Measurements from ENCODE around the gene TMBIM6. TPM values are rescaled to one million over a fixed set of nuclear protein-coding genes. Genes with fewer than 3 reads are reported as not detected.
"Not testable (repeated sequence)": the region's sequence is repeated elsewhere in the genome, so short reads cannot be mapped to it uniquely, and the experiment has no call there.

The TMBIM6 gene
- total and polyA plus RNA-seq, 5 experiments from 2014 or later, result 380 to 1,126 (median 817) TPM

DNA sequence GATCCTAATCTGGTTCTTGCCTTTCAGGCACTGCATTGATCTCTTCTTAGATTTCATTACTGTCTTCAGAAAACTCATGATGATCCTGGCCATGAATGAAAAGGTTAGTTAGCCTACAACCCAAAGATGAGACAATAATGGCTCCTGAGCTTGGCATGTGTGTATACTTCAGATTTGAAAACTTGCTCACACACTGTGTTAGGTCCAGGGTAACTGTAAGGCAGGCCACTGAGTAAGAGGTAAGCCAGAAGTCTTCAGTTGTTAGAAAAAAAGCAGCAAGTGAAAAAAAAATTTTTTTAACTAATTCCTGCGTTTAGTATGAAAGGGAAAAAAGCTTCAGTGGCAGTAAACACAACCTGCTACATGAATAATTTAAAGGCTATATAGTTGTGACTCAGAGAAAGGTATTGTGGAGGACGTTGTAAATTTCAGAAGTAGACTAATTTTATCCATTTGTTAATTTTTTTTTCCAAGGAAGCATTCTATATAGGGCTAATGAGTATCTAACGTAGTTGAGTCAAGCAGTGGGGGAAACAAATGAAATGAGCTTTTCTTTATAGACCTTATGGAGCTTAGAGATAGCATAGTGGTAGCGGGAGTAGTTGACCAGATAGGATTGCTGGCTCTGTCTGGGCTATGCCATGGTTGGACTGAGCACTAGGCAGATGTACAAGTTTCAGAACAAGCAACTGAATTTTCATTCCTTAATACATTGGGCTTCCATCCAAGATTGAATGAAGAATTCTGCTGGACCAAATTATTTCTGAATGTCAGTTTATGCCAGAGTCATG is 20.5 kb downstream of the TMBIM6 start:
- H3K9me3 Mint-ChIP-seq, result no peaks in the 10 kb centered on the region
- POLR2A ChIA-PET, result interaction anchor here (1.2 to 4.7 kb wide), 2 partner anchors 10 to 21 kb away, joined by 3 to 47 read pairs; partner anchors contain the start of gene TMBIM6
- peak in 1 of 2 donors; percentile 24 for ATAC-seq
- H3K27me3 Mint-ChIP-seq, result no peaks in the 10 kb centered on the region
- peaks cover 26 to 63% (median 55%) of the 10 kb centered on the region in 4 donors for H3K4me1 Mint-ChIP-seq
- H3K36me3 Mint-ChIP-seq, result peaks cover 5 to 87% (median 15%) of the 10 kb centered on the region in 3 donors
- H3K4me3 Mint-ChIP-seq, result peak overlapping the region in 3 of 10 donors; percentile 5 to 54 (median 16)
- DNase-seq, result no peak
- H3K27ac Mint-ChIP-seq, result peak overlapping the region in 8 of 10 donors; percentile 54 to 91 (median 82)

DNA sequence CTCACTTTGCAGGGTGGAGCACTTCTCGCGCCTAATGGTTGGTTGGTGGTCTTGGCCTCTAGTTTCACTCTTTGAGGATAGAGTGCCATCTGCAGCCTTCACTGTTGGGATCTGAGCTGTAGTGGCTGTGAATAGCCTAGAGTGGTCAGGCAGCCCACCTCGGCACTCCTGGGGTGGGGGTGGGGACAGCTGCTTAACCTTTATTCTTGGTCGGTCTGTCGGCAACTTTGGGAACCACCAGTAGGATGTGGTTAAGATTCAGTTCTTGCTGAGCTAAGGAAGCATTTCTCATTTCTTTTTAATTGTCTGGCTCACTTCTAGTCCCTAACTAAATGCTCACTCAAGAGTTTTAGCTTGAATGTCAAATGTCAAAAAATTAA is 21.1 kb downstream of the TMBIM6 start:
- Mint-ChIP-seq H3K9me3 (no peaks in the 10 kb centered on the region), H3K27ac (peak overlapping the region; percentile 74 to 91 (median 87)), H3K27me3 (no peaks in the 10 kb centered on the region), H3K4me1 (peaks cover 29 to 65% (median 57%) of the 10 kb centered on the region in 4 donors), H3K4me3 (peak overlapping the region in 7 of 10 donors; percentile 1 to 79 (median 49)), H3K36me3 (peaks cover 5 to 81% (median 9%) of the 10 kb centered on the region in 3 donors)
- POLR2A ChIA-PET, result interaction anchor here (1.2 to 4.7 kb wide), 3 partner anchors 11 to 21 kb away, joined by 3 to 47 read pairs (median 3); partner anchors contain the start of gene TMBIM6
- ATAC-seq (peak; percentile 43 to 66), DNase-seq (peak in 3 of 10 donors; percentile 20 to 35 (median 23))

DNA sequence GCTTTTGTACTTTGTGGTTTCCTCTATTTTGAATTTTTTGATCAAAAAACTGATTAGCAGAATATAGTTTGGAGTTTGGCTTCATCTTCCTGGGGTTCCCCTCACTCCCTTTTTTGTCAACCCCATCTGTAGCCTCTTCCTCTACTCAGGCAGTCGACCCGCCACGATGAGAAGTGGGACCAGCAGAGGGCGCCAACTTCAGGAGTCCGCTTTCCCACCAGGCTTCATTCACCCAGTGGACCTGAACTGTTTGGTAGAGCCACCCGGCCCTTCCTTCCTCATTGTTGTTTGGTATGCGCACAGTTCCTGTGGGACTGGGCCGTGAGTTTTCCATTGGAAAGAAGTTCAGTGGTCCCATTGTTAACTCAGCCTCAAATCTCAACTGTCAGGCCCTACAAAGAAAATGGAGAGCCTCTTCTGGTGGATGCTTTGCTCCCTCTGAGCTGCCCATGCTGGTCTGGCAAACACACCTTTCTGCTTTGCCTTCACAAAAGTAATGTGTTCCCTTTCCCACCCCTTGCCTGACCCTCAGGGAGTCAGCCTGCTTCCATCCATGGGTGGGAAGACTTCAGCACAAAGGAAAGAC is 21.7 kb downstream of the TMBIM6 start:
- Mint-ChIP-seq H3K27ac (peak overlapping the region; percentile 74 to 91 (median 87)), H3K27me3 (no peaks in the 10 kb centered on the region), H3K4me1 (peaks cover 31 to 67% (median 59%) of the 10 kb centered on the region in 4 donors), H3K36me3 (peaks cover 5 to 75% (median 8%) of the 10 kb centered on the region in 3 donors), H3K4me3 (peak overlapping the region; percentile 1 to 79 (median 46)), H3K9me3 (no peaks in the 10 kb centered on the region)
- ATAC-seq (peak; percentile 80 to 82), DNase-seq (peak; percentile 63 to 85 (median 72))
- POLR2A ChIA-PET, result interaction anchor here (1.3 to 4.7 kb wide), 3 partner anchors 15 to 22 kb away, joined by 3 to 47 read pairs (median 3); partner anchors contain the start of gene TMBIM6

DNA sequence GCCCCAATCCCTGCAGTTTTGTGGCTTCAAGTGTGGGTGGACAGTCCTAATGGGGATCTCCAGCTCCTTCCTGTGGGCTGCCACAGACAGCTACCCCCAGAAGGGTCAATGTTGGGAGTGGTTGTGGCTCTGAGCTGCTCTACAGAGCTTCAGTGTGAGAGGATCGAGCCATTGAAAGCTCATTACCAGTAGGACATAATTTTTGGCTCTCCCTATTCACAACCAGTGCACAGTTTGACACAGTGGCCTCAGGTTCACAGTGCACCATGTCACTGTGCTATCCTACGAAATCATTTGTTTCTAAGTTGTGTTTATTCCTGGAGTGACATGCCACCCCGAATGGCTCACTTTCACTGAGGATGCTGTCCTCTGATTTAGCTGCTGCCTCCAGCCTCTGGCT is 22.8 kb downstream of the TMBIM6 start:
- peaks cover 31 to 65% (median 59%) of the 10 kb centered on the region in 4 donors for H3K4me1 Mint-ChIP-seq
- peaks cover 0 to 64% (median 2%) of the 10 kb centered on the region in 3 donors for H3K36me3 Mint-ChIP-seq
- no peaks in the 10 kb centered on the region for H3K9me3 Mint-ChIP-seq
- ATAC-seq (no peak), DNase-seq (no peak)
- H3K27me3 Mint-ChIP-seq, result no peaks in the 10 kb centered on the region
- peak overlapping the region; percentile 59 to 91 (median 82) for H3K27ac Mint-ChIP-seq
- peak overlapping the region in 6 of 10 donors; percentile 14 to 79 (median 48) for H3K4me3 Mint-ChIP-seq
- POLR2A ChIA-PET, result interaction anchor here (1.0 to 4.7 kb wide), 3 partner anchors 16 to 23 kb away, joined by 3 to 47 read pairs (median 3); partner anchors contain the start of gene TMBIM6

- Mint-ChIP-seq H3K4me3 (peak overlapping the region in 1 of 10 donors; percentile 40), H3K27me3 (no peaks in the 10 kb centered on the region), H3K4me1 (peaks cover 31 to 64% (median 58%) of the 10 kb centered on the region in 4 donors), H3K27ac (peak overlapping the region in 8 of 10 donors; percentile 45 to 92 (median 76)), H3K9me3 (no peaks in the 10 kb centered on the region), H3K36me3 (peaks cover 0 to 46% (median 2%) of the 10 kb centered on the region in 3 donors)
- DNase-seq (no peak), ATAC-seq (no peak)
- POLR2A ChIA-PET, result interaction anchor here (1.2 kb wide), 1 partner anchor 25 kb away, joined by 6 read pairs; the partner anchor contains the start of gene TMBIM6
Measured at GRCh38 chr12:49766115-49766455, 24.7 kb downstream of the TMBIM6 start.

DNA sequence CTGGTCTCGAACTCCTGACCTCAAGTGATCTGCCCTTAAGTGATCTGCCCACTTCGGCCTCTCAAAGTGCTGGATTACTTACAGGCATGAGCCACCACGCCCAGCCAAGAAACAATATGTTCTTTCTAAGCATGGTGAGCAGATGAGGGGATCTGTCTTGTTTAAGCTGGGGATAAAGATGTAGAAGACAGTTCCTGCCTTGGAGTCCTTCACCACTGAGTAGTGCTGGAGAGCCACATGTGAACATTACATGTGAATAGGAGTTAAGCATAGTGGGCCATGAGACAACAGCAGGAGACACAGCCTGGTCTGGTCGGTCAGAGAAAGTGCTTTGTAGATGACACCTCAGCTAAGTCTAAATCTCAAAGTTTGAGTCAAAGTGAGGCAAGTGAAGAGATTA is 26.0 kb downstream of the TMBIM6 start:
- no peak for ATAC-seq
- DNase-seq, result no peak
- Mint-ChIP-seq H3K9me3 (no peaks in the 10 kb centered on the region), H3K27ac (peak overlapping the region; percentile 29 to 92 (median 74)), H3K4me1 (peaks cover 24 to 51% (median 47%) of the 10 kb centered on the region in 4 donors), H3K36me3 (peaks cover 0 to 34% (median 2%) of the 10 kb centered on the region in 3 donors), H3K4me3 (peak overlapping the region in 1 of 10 donors; percentile 23), H3K27me3 (no peaks in the 10 kb centered on the region)
- POLR2A ChIA-PET, result interaction anchor here (1.9 kb wide), 1 partner anchor 26 kb away, joined by 6 read pairs; the partner anchor contains the start of gene TMBIM6

DNA sequence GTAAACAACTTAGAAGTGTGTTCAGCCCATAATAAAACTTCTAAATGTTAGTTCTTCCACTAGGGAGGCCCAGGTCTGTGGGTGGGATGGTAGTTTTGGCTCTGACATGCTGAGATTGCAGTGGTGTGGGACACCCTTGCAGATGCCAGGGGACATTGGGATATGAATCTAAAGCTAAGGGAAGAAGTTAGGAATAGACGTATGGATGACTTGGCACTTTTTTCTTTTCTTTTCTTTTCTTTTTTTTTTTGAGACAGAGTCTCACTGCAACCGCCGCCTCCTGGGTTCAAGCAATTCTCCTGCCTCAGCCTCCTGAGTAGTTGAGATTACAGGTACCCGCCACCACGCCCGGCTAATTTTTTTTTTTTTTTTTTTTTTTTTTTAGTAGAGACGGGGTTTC is 31.7 kb downstream of the TMBIM6 start:
- not testable (repeated sequence) for H3K4me3 Mint-ChIP-seq, DNase-seq, H3K9me3 Mint-ChIP-seq, H3K27ac Mint-ChIP-seq, H3K27me3 Mint-ChIP-seq, H3K36me3 Mint-ChIP-seq, ATAC-seq
- H3K4me1 Mint-ChIP-seq, result peaks cover 7 to 18% (median 11%) of the 10 kb centered on the region in 4 donors
- POLR2A ChIA-PET, result interaction anchor here (1.3 kb wide), 1 partner anchor 29 kb away, joined by 3 read pairs; no protein-coding TSS in a partner anchor

DNA sequence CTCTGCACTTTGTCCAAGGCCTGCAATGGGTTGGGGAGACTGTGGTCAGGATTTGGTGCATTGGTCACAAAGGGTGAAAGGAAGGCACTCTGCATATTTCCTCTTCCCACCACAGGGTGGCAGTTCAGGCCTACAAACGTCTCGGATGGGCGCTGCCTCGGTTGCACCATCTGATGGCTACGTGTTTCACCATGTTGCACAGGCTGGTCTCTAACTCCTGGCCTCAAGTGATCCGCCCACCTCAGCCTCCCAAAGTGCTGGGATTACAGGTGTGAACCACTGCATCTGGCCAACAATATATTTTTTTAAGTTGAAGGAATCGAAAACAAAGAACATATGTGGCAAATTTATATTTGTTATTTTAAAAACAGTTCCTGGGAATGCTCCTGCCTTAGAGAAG is 35.1 kb downstream of the TMBIM6 start:
- peak overlapping the region in 3 of 10 donors; percentile 22 to 26 (median 26) for H3K4me3 Mint-ChIP-seq
- H3K27ac Mint-ChIP-seq, result peak overlapping the region in 1 of 10 donors; percentile 57
- DNase-seq, result peak in 9 of 10 donors; percentile 18 to 73 (median 41)
- H3K36me3 Mint-ChIP-seq, result no peaks in the 10 kb centered on the region
- no peaks in the 10 kb centered on the region for H3K9me3 Mint-ChIP-seq
- POLR2A ChIA-PET, result no interaction called here
- H3K27me3 Mint-ChIP-seq, result peaks cover 8 to 35% (median 19%) of the 10 kb centered on the region in 5 donors
- peak; percentile 70 to 86 for ATAC-seq
- peaks cover 10 to 23% (median 16%) of the 10 kb centered on the region in 4 donors for H3K4me1 Mint-ChIP-seq

- Mint-ChIP-seq H3K4me3 (peak overlapping the region in 1 of 10 donors; percentile 57), H3K27ac (no peak overlapping the region), H3K36me3 (no peaks in the 10 kb centered on the region), H3K27me3 (peaks cover 8 to 35% (median 19%) of the 10 kb centered on the region in 5 donors), H3K9me3 (no peaks in the 10 kb centered on the region), H3K4me1 (peaks cover 10 to 23% (median 16%) of the 10 kb centered on the region in 4 donors)
- DNase-seq (no peak), ATAC-seq (no peak)
- POLR2A ChIA-PET, result interaction anchor here (0.7 to 2.3 kb wide), 3 partner anchors 36 to 62 kb away, joined by 3 to 23 read pairs (median 10); partner anchors contain the start of gene TMBIM6
Measured at GRCh38 chr12:49776858-49777257, 35.5 kb downstream of the TMBIM6 start.

GRCh38 chr12:49777341-49777740 is 36.0 kb downstream of the TMBIM6 start:
- POLR2A ChIA-PET, result interaction anchor here (0.6 to 2.3 kb wide), 6 partner anchors 13 to 66 kb away, joined by 3 to 23 read pairs (median 4); partner anchors contain the start of genes BCDIN3D, NCKAP5L and TMBIM6
- Mint-ChIP-seq H3K4me3 (no peak overlapping the region), H3K4me1 (peaks cover 10 to 23% (median 16%) of the 10 kb centered on the region in 4 donors), H3K27me3 (peaks cover 8 to 35% (median 19%) of the 10 kb centered on the region in 5 donors), H3K27ac (no peak overlapping the region), H3K36me3 (no peaks in the 10 kb centered on the region), H3K9me3 (no peaks in the 10 kb centered on the region)
- ATAC-seq, result no peak
- no peak for DNase-seq

- peak overlapping the region in 3 of 10 donors; percentile 4 to 83 (median 9) for H3K27ac Mint-ChIP-seq
- ATAC-seq, result peak; percentile 84 to 94
- H3K36me3 Mint-ChIP-seq, result no peaks in the 10 kb centered on the region
- POLR2A ChIA-PET, result interaction anchor here (0.6 to 2.3 kb wide), 5 partner anchors 13 to 65 kb away, joined by 3 to 23 read pairs (median 4); partner anchors contain the start of genes BCDIN3D, NCKAP5L and TMBIM6
- peak; percentile 55 to 87 (median 70) for DNase-seq
- peaks cover 8 to 35% (median 19%) of the 10 kb centered on the region in 5 donors for H3K27me3 Mint-ChIP-seq
- H3K9me3 Mint-ChIP-seq, result no peaks in the 10 kb centered on the region
- peak overlapping the region in 3 of 10 donors; percentile 2 to 51 (median 6) for H3K4me3 Mint-ChIP-seq
- H3K4me1 Mint-ChIP-seq, result peaks cover 10 to 23% (median 16%) of the 10 kb centered on the region in 4 donors
Measured at GRCh38 chr12:49777800-49778748, 36.7 kb downstream of the TMBIM6 start.
